CD4-positive, alpha-beta T cell treated with Interleukin-6 at 100 ng/mL for 8 hours (primary cell): ENCODE data around the gene NFIA.

Experiments used
- DNase-seq: peaks from one replicate; pipeline ENCODE4 v3.0.0-alpha.2; 2020; ENCODE audit warnings: mixed read lengths, low spot score

NFIA gene

DNA sequence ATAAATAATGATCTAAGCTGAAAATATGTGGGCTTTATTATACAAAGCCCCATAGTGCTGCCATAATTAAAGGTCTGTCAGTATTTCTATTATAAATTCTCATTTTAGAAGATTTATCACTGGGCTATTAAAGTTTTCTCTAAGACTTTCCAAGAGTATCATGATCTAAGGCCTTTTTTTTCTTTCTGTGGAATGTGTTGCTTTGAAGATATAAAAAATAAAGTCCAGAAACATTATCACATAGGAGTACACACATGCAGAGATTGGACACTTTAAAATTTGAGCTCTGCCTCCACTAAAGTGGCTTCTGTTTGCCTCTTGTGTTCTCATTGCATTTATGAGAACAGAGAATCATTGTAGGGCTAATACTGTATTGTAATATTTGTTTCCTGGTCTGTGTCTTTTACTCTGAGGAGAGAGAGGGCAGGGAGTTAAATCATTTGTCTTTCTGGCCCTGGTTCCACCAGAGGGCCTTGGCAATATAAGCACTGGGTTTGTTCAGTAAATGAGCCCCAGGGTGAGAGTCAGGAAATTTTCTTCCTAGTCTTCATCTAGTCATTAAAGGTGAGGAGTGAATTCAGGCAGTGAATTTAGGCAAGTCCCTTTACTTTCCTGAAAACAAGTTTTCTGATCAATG is 70.2 kb downstream of the NFIA start:
- DNase-seq, result no peak

DNA sequence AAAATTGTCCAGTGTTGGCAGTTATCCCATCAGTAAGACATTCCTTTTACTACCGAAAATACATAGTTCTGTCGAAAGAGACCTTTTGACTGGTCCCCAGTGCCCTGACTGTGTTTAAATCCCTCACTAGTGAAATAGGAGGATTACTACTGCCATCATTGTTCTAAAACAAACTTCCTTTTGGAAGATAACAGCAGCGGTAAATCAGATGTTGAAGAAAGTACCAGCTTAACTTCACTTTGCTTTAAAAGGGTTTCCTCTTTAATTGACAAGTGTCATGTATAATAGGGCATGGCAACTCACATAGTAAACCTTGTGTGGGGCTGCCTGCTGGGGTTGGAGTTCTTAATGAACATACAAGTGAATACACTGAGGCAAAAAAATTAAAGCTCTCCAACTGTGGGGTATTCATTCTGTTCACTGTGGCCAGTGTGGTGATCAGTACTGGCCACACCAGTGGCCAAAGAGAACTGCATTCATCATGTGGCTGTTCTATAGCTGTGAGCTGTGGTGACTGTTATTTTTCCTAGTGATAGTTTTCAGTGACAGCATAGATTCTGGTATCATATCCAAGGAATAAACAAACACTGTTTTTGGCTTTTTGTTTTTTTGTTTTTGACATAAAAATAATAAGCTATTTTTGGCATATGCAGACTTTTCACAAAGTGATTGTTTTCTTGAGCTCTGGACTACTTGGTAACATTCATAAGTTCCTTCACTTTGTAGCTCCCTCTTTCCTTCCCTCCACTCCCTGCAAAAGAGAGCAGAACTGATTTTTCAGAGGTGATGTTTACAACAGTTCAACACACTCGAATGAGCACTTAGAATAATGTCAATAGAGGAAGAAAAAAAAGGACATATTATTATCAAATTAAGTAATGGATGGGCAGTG is 74.5 kb downstream of the NFIA start:
- no peak for DNase-seq

- DNase-seq, result no peak
Measured at GRCh38 chr1:61157468-61157987, 75.2 kb downstream of the NFIA start.

DNA sequence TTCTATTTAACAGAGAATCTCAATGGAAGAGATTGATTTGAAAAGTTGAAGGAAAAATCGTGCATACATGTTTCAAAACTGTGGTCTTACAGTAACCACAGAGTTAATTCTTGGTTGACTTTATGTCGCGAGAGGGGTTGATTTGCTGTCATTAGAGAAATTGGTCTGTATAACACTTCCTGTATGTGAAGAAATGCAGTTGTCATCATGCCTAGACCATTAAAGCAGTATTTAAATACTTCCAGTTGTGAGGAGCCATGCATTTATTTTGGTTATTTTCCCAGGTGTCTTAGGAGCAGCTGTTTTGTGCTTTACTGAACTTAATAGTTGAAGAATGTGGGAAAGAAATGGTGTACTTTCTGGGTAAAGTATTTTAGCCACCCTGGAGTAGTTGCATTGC is 76.2 kb downstream of the NFIA start:
- DNase-seq, result no peak

GRCh38 chr1:61160526-61160925 is 78.2 kb downstream of the NFIA start:
- DNase-seq, result no peak

GRCh38 chr1:61162520-61163258 is 80.3 kb downstream of the NFIA start:
- DNase-seq, result no peak

DNA sequence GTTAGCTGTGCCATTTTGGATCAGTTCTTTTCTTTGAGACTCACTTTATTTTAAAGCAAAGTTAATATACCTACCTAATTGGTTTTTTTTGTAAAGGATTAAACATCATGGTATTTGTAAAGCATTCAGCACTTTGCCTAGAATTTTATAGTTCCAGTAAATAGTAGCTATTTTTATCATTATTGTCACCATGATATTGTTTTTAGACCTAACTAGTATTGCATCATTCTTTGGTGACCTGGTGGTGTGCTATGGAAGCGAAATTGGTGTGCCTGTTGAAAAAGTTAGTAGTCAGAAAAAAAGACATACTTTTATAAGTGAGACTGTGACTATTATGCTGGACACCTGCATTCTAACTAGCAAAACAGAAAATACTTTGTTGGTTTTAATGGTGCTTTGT is 81.0 kb downstream of the NFIA start:
- DNase-seq, result no peak

- DNase-seq, result no peak
Measured at GRCh38 chr1:61165402-61165801, 83.0 kb downstream of the NFIA start.

DNA sequence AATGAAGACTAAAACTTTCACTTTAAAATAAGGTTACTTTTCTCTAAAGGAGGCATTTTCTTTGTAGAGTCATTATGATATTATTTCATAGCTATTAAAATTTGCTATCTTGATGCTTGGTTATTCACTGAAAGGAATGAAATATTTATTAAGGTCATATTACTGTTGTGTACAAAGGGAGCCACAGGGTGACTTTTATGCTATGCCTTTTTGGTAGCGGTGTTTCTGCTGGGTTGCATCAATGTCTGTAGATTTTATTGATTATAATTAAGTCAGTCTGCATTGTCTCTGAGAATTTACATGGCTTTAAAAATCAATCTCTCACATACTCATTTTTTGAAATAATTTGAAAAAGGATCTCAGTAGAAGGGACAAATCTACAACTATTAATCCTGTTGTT is 84.9 kb downstream of the NFIA start:
- DNase-seq, result no peak

- DNase-seq, result no peak
Measured at GRCh38 chr1:61169045-61169444, 86.7 kb downstream of the NFIA start.

DNA sequence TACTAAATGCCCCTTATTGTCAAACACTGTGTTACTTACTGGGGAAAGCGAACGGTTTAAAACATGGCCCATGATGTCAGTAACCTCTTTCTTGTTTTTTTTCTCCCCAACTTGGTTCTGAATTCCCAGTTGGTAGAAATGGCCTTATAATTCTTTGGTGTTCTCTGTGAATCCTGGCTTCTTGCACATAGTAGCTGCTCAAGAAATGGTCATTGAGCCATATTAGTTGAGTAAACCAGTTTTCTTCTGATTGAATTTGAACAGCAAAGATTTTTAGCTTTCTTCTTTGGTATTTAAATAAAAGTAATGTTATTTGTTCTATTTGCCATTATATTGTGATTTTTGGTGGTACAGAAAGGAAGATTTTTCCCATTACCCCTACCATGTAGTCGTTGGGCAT is 87.3 kb downstream of the NFIA start:
- no peak for DNase-seq

GRCh38 chr1:61170328-61171238 is 88.2 kb downstream of the NFIA start:
- DNase-seq, result no peak

DNA sequence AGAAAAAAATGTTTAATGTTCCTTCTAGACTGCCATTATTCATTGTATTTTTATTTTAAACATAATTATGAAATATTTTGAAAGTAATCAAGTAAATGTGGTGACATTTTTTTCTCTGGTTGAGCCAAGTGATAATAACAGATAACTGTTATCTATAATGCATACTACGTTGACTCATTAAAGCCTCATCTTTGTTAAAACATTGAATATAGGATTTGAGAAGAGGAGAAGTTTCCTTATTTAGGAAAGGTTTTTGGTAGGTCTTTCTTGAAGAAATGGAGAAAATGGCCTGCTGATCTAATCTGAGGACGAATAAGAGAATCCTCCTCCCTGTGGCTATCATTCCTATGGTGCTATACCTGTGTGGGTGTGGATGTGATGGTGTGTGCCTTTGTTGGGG is 89.0 kb downstream of the NFIA start:
- DNase-seq, result no peak

- DNase-seq, result no peak
Measured at GRCh38 chr1:61171974-61172373, 89.6 kb downstream of the NFIA start.

DNA sequence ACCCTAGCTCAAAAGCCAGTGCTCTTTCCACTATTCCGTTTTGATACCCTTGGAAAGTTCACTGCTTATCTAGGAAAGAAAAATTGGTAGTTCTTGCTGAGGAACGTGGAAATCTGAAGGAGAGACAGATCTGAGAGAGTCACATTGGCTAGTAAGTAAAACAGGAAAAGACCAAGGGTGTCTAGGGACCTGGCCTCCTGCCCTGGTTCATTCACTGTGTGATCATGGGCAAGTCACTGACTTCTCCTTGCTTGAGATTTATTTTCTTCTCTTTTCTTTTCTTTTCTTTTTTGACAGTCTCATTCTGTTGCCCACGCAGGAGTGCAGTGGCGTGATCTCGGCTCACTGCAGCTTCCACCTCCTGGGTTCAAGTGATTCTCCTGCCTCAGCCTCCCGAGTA is 90.8 kb downstream of the NFIA start:
- no peak for DNase-seq

DNA sequence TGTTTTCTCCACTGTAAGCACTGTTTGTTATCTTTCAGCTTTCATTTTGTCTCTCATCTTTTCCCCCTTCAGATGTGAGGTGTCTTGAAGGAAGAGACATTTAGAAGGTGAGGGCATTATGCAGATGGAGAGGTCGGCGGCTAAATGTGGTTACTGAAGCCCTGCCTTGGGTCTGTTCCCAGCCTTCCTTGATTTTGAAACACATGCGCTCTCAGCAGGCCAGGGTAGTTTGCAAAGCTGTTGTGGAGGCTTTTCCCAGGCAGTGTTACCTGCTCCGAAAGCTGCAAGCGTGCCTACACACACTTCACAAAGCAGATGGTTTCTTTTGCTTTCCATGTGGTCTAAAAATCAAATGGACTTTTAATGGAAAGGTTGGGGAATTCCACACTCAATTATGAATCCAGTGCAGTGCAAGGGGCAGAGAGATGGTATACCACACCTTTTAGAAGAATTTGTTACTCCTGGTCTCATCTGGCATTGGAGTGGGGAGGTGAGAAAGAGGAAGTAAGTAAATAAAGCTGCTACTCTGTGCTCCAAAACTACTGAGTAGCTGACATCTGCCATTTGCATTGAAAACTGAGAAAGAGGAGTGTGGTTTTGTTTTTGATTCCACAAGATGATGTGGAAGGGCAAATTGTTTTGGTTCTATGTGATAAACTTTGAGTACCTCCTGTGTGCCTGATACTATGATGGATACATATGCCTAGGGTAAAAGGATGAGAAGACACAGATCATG is 91.9 kb downstream of the NFIA start:
- no peak for DNase-seq

DNA sequence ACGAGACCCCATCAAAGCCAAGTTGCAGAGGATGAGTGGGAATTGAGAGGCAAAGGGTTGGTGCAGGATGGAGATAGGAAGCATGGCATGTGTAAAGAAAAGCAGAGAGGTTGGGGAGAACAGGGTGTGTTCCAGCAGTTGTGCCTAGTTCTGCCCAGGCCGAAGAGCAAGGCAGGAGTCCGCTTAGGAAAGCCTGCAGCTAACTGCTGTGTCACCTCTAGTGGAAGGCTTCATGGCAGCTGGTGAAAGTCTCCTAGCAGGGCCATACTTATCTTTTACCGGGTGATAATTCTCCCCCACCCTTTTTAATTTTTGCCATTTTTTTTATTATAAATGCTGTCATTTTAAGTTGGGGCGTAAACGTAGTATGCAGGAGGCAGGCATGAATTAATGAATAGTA is 93.6 kb downstream of the NFIA start:
- no peak for DNase-seq

- DNase-seq, result no peak
Measured at GRCh38 chr1:61181067-61182038, 99.0 kb downstream of the NFIA start.

DNA sequence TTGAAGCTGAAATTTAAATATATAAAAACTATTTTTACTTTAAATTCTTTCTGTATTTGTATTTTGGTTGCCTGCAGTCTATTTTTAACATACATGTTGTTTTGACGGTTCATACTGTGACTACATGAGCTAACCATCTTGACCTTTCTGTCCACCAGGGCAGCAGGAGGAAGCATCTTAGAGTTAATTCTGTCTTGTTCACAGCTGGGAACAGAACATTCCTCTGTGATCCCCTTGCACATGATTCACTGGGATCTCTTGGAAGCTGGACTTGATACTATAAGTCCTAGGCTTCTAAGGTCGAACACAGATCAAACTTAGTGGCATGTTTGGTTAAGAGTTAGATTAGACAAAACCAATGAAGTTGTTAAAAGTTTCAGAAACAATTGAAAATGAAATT is 99.7 kb downstream of the NFIA start:
- DNase-seq, result no peak

DNA sequence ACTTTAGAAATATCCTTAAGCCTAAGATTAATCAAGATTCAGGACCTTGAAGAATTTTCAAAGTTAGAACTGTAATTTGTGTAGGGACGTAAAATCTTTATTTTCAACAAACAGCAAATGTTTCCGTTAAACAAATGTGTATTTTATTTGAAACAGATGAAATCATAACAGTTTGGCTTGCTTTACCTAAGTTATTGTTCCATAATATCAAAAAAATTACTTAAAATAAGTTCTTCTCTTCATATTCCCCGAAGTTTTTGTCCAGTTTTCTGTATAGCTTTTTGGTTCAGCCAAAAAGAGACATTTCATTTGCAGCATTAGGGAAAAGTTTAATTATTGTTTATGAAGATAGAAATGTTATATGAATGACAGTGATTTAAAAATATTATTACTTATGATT is 100.1 kb downstream of the NFIA start:
- no peak for DNase-seq
